Measurements from ENCODE around the gene KSR1. TPM values are rescaled to one million over a fixed set of nuclear protein-coding genes. Genes with fewer than 3 reads are reported as not detected.

The KSR1 gene
- total and polyA plus RNA-seq, 12 donors, result 16.0 to 50.4 (median 38.5) TPM

- H3K36me3 ChIP-seq (replicated peaks in 1 of 2), result peaks cover 0 to 69% of the 10 kb centered on the region in 2 donors
- no peaks in the 10 kb centered on the region for H3K4me1 ChIP-seq (replicated peaks in 1 of 2)
- no peak overlapping the region for H3K4me3 ChIP-seq
These were observed 162.2 kb downstream of the KSR1 start for GRCh38 chr17:27618417-27618816.

GRCh38 chr17:27620721-27621120, 164.5 kb downstream of the KSR1 start:
- Histone ChIP-seq H3K9me3 (replicated peaks in 1 of 3) (no peaks in the 10 kb centered on the region), H3K27me3 (no peaks in the 10 kb centered on the region), H3K36me3 (replicated peaks in 1 of 2) (peaks cover 0 to 68% of the 10 kb centered on the region in 2 donors), H3K4me1 (replicated peaks in 1 of 2) (no peaks in the 10 kb centered on the region), H3K4me3 (no peak overlapping the region), H3K27ac (no peak overlapping the region)
- no peak for TF ChIP-seq POLR2A (IDR thresholded peaks at IDR 0.05)
- TF ChIP-seq CTCF (IDR thresholded peaks at IDR 0.05), result no peak
- WGBS, 4 donors, result 89 to 90% (median 89%) methylated on average over 9 of the region's 9 CpGs
- no peak for DNase-seq
- intact Hi-C loops (cut with DNase I), result no loop called here

More at GRCh38 chr17:27618417-27618816, 162.2 kb downstream of the KSR1 start:
- DNase-seq, result no peak
- Histone ChIP-seq H3K27me3 (no peaks in the 10 kb centered on the region), H3K27ac (no peak overlapping the region), H3K9me3 (replicated peaks in 1 of 3) (no peaks in the 10 kb centered on the region)
- 97 to 100% (median 97%) methylated on average over 4 to 8 of the region's 8 CpGs for WGBS, 4 donors
- TF ChIP-seq POLR2A (IDR thresholded peaks at IDR 0.05), result no peak
- no peak for TF ChIP-seq CTCF (IDR thresholded peaks at IDR 0.05)
- intact Hi-C loops (cut with DNase I), result no loop called here

- Histone ChIP-seq H3K4me1 (replicated peaks in 1 of 2) (no peaks in the 10 kb centered on the region), H3K4me3 (no peak overlapping the region), H3K36me3 (replicated peaks in 1 of 2) (peaks cover 0 to 64% of the 10 kb centered on the region in 2 donors), H3K27me3 (no peaks in the 10 kb centered on the region), H3K27ac (no peak overlapping the region), H3K9me3 (replicated peaks in 1 of 3) (no peaks in the 10 kb centered on the region)
- TF ChIP-seq CTCF (IDR thresholded peaks at IDR 0.05) (no peak), POLR2A (IDR thresholded peaks at IDR 0.05) (no peak)
- no peak for DNase-seq
- WGBS, 4 donors, result 91 to 97% (median 94%) methylated on average over 3 to 4 of the region's 4 CpGs
- intact Hi-C loops (cut with DNase I), result no loop called here
These were observed 165.3 kb downstream of the KSR1 start for GRCh38 chr17:27621536-27621935.

- Histone ChIP-seq H3K4me3 (no peak overlapping the region), H3K27me3 (no peaks in the 10 kb centered on the region), H3K4me1 (replicated peaks in 1 of 2) (no peaks in the 10 kb centered on the region), H3K9me3 (replicated peaks in 1 of 3) (no peaks in the 10 kb centered on the region), H3K36me3 (replicated peaks in 1 of 2) (peaks cover 0 to 59% of the 10 kb centered on the region in 2 donors), H3K27ac (no peak overlapping the region)
- TF ChIP-seq POLR2A (IDR thresholded peaks at IDR 0.05) (no peak), CTCF (IDR thresholded peaks at IDR 0.05) (no peak)
- intact Hi-C loops (cut with DNase I), result no loop called here
- DNase-seq, result no peak
- 91 to 93% (median 92%) methylated on average over 10 of the region's 10 CpGs for WGBS, 4 donors
These were observed 165.8 kb downstream of the KSR1 start for GRCh38 chr17:27621942-27622559.
